ENCODE measurements around the gene TENM4. TPM values are rescaled to one million over a fixed set of nuclear protein-coding genes. Genes with fewer than 3 reads are reported as not detected.

TENM4 gene
- total RNA-seq, 1 experiment from 2014 or later, result 0.39 TPM

DNA sequence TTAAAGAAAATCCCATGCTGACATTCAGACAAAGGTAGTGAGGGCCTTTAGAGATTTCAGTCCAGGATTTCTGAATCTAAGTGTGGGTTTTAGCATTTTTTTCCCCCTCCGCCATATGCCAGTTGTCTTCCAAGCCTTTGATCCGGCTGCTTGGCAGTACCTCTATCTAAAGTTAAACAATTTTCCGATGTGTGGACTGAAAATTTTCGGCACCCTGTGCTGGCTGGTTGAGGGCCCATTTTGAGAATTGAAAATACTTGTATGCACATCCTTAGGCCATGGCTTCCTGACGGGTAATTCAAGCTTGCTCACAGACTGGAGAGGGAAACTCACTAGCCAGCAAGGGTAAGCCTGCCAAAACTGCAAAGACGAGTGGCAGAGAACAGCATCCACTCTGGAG, 734.3 kb downstream of the TENM4 start:
- intact Hi-C loops (cut with micrococcal nuclease; ENCODE audit: unreplicated experiment), result no loop called here
- DNase-seq (ENCODE audit: low read depth, low spot score) (no peak), ATAC-seq (no peak)
- Histone ChIP-seq H3K4me1 (ENCODE audit: control insufficient read depth, insufficient read depth, low read length) (no peaks in the 10 kb centered on the region), H3K9me3 (ENCODE audit: control insufficient read depth, insufficient read depth, low read depth, low read length) (no peaks in the 10 kb centered on the region), H3K27me3 (ENCODE audit: control insufficient read depth, insufficient read depth, low read length) (no peaks in the 10 kb centered on the region), H3K4me3 (ENCODE audit: low read depth in 2 of 2, low read length in 2 of 2) (no peak overlapping the region), H3K36me3 (ENCODE audit: control insufficient read depth, insufficient read depth, low read length) (no peaks in the 10 kb centered on the region), H3K27ac (ENCODE audit: low read length) (no peak overlapping the region)
- BruUV-seq (replicated peaks), result no TSS peak
- POLR2A ChIA-PET, result no interaction called here
- TF ChIP-seq SIN3A (IDR thresholded peaks at IDR 0.05; ENCODE audit: borderline replicate concordance, insufficient read depth, low read depth, low read length), result no peak
- TF ChIP-seq, protein P1, sequence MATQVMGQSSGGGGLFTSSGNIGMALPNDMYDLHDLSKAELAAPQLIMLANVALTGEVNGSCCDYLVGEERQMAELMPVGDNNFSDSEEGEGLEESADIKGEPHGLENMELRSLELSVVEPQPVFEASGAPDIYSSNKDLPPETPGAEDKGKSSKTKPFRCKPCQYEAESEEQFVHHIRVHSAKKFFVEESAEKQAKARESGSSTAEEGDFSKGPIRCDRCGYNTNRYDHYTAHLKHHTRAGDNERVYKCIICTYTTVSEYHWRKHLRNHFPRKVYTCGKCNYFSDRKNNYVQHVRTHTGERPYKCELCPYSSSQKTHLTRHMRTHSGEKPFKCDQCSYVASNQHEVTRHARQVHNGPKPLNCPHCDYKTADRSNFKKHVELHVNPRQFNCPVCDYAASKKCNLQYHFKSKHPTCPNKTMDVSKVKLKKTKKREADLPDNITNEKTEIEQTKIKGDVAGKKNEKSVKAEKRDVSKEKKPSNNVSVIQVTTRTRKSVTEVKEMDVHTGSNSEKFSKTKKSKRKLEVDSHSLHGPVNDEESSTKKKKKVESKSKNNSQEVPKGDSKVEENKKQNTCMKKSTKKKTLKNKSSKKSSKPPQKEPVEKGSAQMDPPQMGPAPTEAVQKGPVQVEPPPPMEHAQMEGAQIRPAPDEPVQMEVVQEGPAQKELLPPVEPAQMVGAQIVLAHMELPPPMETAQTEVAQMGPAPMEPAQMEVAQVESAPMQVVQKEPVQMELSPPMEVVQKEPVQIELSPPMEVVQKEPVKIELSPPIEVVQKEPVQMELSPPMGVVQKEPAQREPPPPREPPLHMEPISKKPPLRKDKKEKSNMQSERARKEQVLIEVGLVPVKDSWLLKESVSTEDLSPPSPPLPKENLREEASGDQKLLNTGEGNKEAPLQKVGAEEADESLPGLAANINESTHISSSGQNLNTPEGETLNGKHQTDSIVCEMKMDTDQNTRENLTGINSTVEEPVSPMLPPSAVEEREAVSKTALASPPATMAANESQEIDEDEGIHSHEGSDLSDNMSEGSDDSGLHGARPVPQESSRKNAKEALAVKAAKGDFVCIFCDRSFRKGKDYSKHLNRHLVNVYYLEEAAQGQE (IDR thresholded peaks at IDR 0.05; ENCODE audit: insufficient read depth in 1 of 2, low read depth in 2 of 2, low read length in 1 of 2), result no peak
- no peak for TF ChIP-seq POLR2AphosphoS5 (IDR thresholded peaks at IDR 0.05; ENCODE audit: low read depth, low read length)
- TF ChIP-seq TCF7L2 (IDR thresholded peaks at IDR 0.05; ENCODE audit: low read depth, low read length), result no peak
- TF ChIP-seq, protein P2, sequence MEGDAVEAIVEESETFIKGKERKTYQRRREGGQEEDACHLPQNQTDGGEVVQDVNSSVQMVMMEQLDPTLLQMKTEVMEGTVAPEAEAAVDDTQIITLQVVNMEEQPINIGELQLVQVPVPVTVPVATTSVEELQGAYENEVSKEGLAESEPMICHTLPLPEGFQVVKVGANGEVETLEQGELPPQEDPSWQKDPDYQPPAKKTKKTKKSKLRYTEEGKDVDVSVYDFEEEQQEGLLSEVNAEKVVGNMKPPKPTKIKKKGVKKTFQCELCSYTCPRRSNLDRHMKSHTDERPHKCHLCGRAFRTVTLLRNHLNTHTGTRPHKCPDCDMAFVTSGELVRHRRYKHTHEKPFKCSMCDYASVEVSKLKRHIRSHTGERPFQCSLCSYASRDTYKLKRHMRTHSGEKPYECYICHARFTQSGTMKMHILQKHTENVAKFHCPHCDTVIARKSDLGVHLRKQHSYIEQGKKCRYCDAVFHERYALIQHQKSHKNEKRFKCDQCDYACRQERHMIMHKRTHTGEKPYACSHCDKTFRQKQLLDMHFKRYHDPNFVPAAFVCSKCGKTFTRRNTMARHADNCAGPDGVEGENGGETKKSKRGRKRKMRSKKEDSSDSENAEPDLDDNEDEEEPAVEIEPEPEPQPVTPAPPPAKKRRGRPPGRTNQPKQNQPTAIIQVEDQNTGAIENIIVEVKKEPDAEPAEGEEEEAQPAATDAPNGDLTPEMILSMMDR (IDR thresholded peaks at IDR 0.05), result no peak
- in situ Hi-C loops (cut with HindIII; ENCODE audit: low pct_unique_long_range_greater_than_20kb, low sequenced_read_pairs), result no loop called here
- CTCF ChIA-PET, result no interaction called here

DNA sequence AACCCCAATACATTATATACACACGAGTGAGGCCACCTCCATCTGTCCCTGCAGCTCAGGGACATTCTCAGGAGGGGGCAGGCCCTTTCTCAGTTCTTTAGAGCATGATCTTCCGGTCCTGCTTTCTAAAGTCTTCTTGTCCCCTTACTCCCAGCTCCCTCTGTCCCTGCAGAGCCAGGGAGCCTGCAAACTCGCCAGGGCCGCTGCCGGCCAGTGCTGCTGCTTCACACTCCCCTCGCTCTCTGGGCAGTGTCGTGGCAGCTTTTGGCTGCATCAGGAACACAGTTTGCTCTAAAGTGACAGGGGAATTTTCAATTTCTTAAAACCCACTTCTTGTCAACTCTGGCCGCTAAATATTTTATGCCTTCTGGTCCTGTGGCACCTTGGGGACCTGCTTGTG, 736.0 kb downstream of the TENM4 start:
- TF ChIP-seq SIN3A (IDR thresholded peaks at IDR 0.05; ENCODE audit: borderline replicate concordance, insufficient read depth, low read depth, low read length) (no peak), POLR2AphosphoS5 (IDR thresholded peaks at IDR 0.05; ENCODE audit: low read depth, low read length) (no peak), TCF7L2 (IDR thresholded peaks at IDR 0.05; ENCODE audit: low read depth, low read length) (no peak)
- TF ChIP-seq, protein P2 (IDR thresholded peaks at IDR 0.05), result no peak
- TF ChIP-seq, protein P1 (IDR thresholded peaks at IDR 0.05; ENCODE audit: insufficient read depth in 1 of 2, low read depth in 2 of 2, low read length in 1 of 2), result no peak
- no peak overlapping the region for H3K27ac ChIP-seq (ENCODE audit: low read length)
- ChIA-PET POLR2A (no interaction called here), CTCF (no interaction called here)
- no TSS peak for BruUV-seq (replicated peaks)
- ATAC-seq, result no peak
- H3K4me1 ChIP-seq (ENCODE audit: control insufficient read depth, insufficient read depth, low read length), result no peaks in the 10 kb centered on the region
- H3K36me3 ChIP-seq (ENCODE audit: control insufficient read depth, insufficient read depth, low read length), result no peaks in the 10 kb centered on the region
- intact Hi-C loops (cut with micrococcal nuclease; ENCODE audit: unreplicated experiment) (no loop called here), in situ Hi-C loops (cut with HindIII; ENCODE audit: low pct_unique_long_range_greater_than_20kb, low sequenced_read_pairs) (no loop called here)
- H3K9me3 ChIP-seq (ENCODE audit: control insufficient read depth, insufficient read depth, low read depth, low read length), result no peaks in the 10 kb centered on the region
- H3K27me3 ChIP-seq (ENCODE audit: control insufficient read depth, insufficient read depth, low read length), result no peaks in the 10 kb centered on the region
- no peak for DNase-seq (ENCODE audit: low read depth, low spot score)
- H3K4me3 ChIP-seq (ENCODE audit: low read depth in 2 of 2, low read length in 2 of 2), result no peak overlapping the region
